ENCODE data around the gene CACNA1B.
"Not testable (repeated sequence)": the region's sequence is repeated elsewhere in the genome, so short reads cannot be mapped to it uniquely, and the experiment has no call there.

Gene CACNA1B

DNA sequence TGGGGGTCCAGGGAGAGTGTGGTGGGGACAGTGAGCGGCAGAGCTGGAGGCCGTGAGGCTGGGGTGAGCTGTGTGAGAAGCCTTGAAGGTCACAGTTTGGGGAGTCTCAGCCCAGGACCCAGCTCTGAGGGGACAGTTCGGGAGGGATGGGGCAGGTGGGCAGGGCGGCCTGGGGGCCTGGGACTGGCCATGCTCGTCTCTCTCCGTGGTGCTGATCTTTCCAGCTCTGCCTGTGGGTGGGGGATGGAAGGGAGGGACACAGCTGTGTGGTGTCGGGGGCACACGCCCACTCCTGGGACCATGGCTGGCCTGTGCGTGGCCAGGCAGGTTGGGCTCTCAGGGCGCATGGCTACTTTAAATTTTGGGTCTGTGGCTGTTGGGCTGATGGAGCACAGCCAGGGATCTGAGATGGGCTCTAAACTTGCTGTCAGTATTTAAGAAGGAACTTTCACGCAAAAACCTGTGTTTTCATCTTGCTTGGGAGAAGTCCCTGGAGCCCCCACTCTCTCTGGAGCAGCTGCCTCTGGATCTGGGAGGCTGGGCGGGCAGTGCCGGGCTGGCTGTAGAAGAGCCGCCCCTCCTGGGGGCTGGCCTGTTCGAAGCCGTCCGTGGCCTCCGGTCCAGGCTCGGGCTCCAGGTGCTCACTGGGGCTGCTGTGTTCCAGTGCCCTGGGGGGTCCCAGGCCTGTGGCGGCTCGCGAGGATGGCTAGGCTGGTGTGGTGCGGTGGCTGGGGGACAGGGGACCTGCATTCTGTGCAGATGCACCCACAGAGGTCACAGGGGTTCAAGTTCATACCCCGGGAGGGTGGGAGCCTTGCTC is 13.4 kb downstream of the CACNA1B start:
- not testable (repeated sequence) for DNase-seq

DNA sequence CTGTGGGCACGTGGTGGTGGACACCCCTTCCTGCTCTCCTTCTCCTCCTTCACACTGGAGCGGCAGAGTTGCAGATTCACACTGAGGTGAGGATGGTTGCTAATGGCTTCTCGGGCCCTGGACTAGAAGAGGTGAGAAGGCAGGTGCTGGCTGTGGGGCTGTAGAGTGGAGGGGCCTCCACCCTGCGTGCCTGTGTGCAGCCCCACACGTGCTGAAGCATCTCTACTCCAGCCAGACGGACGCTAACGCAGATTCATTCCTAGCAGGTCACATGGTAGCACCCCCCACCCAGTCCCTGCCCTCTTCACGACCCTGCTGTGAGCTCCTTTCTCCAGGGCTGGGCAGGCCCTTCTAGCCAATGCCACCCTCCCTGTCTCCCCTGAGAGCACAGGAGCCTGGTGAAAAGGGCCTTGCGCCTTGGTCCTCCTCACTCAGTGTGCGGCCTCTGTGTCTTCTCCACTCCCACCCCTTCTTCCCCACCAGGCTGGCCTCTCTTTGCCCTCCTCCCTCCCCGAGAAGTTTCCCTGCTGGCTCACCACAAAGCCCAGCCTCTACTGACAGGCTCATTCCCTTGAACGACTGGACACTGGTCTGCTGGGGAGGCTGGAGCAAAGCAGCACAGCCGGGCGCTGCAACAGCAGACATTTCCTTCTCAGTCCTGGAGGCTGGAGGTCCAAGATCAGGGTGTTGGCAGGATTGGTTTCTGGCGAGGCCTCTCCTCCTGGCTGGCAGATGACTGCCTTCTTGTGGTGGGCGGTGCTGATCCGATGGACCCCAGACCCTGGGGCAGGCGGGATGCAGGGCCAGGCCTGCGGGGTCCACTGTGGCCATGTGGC is 14.2 kb downstream of the CACNA1B start:
- no peak for DNase-seq

DNA sequence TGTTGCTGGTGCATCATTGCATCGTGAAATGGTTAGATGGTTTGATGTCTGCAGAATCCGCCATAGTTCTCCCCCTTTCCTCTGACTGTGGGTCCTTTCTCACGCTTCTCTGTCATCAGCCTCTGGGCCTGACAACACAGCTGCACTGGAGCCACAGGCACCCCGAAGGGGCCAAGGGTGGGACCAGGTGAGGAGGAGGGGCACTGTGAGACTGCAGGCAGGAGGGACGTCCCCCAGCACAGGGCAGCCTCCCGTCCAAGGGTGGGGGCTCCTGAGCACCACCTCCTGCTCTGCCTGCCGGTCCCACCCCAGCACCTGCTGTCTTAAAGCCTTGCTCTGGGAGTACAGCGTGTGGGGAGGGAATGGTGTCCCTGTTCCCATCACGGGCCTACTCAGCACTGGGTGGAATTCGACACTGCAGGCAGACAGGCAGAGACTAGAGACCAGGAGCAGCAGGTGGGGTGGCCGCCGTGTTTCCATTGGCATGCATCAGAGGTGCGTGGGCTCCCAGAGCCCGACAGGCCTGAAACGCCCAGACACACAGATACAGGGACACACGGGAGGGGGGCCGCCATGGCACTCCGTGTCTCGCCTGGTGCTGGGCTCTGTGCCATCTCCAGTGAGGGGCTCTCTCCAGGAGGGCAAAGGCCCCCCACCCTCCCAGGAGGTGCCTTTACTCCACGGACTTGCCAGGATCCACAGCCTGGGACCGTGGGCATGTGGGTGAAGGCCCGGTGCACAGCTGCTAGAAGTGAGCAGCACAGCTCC is 15.0 kb downstream of the CACNA1B start:
- DNase-seq = no peak

DNA sequence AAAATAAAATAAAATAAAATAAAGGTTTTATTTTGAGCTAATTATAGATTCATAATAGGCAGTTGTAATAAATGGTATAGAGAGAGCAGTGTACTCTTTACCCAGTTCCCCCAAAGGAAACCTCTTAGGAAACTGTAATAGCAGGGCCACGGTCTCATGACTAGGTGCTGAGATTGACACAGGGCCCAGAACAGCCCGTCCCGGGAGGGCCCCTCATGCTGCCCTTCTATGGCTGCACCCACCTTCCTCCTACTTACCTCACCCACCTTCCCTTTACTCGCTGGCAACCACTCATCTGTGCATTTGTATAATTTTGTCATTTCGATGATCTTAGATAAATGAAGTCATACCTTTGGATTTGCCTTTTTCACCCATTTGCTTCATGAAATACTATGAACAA is 16.1 kb downstream of the CACNA1B start:
- DNase-seq = no peak

DNA sequence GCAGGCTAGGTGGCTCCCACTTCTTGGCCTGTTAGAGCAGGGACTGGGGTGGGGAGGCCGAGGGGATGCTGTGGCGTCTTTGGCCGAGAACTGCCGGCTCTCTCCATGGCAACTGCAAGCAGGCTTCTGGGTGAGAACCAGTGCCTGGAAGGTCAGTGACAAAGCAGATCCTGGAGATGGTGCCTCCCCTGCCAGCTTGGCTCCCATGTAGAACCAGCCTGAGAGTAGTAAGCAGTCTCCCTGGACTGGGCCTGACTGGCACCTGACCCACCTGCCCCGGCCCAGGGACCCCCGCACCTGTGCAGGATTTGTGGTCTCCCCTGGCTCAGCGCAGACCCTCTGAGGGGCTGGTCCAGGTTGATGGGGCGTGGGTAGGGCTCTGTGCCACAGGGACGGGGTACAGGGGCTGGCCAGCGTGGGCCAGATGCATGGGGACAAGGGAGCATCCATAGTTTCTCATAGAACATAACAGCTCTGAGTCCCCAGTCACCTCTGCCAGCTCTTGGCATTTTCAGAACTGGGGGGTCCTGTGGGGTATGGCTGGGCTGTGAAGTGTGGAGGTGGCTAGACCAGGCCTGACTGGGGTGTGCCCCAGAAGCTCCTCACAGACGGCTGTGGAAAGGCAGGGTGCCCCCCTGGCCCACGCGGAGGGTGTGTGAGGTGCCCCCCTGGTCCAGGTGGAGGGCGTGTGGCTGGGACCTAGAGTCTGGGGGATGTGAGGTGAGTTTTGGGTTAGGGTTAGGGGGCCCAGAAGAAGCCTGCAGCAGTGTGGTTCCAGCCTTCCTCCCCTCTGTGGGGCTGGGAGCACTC is 22.2 kb downstream of the CACNA1B start:
- DNase-seq = no peak

DNA sequence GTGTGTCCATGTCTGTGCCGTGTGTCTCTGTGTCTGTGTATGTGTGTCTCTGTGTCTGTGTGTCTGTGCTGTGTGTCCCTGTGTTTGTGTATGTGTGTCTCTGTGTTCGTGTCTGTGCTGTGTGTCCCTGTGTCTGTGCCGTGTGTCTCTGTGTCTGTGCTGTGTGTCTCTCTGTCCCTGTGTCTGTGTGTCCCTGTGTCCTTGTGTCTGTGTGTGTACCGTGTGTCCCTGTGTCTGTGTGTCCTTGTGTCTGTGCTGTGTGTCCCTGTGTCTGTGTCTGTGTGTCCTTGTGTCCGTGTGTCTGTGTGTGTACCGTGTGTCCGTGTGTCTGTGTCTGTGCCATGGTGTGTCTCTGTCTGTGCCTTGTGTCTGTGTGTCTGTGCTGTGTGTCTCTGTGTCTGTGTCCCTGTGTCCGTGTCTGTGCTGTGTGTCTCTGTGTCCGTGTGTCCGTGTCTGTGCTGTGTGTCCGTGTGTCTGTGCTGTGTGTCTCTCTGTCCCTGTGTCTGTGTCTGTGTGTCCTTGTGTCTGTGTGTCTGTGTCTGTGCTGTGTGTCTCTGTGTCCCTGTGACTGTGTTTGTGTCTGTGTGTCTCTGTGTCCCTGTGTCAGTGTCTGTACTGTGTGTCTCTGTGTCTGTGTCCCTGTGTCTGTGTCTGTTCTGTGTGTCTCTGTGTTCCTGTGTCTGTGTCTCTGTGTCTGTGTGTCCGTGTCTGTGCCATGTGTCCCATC is 23.2 kb downstream of the CACNA1B start:
- DNase-seq = no peak

DNA sequence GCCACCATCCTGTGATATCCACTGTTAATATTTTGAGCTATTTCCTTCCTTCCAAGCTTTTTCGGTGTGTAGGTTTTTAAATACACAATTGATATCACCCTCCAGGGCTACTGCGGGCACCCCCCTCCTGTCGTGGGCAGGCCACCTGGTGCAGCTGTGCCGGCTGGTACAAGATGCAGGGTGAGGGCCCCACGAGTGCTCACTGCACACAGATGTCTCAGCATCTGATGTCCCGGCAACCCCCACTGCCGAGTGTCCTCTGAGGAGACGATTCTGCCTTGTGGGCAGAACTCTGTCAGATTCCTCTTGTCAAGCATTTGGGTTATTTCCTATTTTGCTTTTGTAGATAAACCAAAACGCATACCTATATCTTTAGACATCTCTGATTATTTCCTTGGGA is 25.1 kb downstream of the CACNA1B start:
- no peak for DNase-seq

DNA sequence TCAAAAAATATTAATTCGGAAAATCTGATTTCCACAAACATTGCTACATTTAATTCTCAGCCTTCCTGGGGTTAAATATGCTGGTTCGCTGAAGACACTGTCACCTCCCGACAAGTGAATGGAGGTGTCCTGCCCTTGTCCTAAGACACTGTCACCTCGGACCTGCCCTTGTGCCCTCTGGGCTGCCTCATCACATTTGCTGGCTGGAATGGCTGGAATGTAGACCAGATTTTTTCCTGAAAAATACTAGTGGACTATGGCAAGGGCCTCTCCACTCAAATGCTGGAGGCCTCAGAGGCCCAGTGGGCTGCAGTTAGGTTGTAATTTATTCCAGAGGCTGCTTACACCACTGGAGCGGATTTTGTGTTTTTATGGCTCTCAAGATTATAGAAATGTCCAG is 28.2 kb downstream of the CACNA1B start:
- DNase-seq = no peak

DNA sequence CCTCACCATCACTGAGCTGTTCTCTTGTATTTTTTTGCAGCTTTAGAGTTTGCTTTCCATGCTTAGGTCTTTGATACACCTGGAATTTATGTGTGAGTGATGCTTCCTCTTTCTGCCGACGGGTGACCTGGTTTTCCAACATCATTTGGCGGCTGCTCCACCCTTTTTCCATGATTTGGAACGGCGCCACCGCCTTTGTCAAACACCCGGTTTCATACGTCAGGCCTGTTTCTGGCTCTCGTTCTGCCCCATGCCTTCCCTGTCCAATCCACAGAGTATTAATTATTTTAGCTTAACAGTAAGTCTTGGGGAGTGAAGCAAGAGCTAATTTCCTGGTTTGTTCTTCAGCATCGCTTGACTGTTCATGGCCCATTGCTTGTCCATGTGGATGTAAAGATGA is 30.2 kb downstream of the CACNA1B start:
- no peak for DNase-seq

DNA sequence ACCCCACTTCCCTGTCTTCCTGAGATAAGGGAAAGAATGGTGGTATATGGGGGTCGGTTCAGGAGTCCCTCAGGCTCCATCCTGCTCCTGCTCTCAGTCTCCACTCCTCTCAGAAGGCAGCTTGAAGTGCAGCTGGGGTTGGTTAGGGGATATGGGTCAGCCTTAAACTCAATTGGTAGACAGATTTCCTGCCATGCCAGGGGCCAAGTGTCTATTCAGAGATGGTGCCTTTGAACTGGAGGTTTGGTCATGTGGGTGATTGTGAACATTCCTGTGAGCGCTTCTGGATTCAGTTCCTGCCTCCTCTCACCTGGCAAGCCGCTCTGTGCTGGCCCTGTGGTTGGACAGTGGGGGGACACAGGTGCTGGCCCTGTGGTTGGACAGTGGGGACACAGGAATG is 35.1 kb downstream of the CACNA1B start:
- DNase-seq = no peak

DNA sequence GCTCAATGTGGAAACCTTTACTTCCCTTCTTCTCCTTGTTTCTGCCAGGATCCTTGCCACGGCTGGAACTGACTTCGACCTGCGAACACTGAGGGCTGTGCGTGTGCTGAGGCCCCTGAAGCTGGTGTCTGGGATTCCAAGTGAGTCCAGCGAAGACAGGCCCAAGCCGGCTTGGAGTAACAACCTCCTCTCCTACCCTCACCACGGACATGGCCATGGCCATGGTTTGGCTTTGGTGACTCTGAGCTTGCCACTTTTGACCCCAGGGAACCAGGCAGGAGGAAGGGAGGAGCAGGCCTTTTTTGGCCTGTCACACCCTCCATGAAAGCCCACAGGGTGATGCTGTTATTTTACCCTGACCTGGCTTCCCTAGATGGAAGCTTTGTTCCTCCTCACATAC is 35.5 kb downstream of the CACNA1B start:
- no peak for DNase-seq

DNA sequence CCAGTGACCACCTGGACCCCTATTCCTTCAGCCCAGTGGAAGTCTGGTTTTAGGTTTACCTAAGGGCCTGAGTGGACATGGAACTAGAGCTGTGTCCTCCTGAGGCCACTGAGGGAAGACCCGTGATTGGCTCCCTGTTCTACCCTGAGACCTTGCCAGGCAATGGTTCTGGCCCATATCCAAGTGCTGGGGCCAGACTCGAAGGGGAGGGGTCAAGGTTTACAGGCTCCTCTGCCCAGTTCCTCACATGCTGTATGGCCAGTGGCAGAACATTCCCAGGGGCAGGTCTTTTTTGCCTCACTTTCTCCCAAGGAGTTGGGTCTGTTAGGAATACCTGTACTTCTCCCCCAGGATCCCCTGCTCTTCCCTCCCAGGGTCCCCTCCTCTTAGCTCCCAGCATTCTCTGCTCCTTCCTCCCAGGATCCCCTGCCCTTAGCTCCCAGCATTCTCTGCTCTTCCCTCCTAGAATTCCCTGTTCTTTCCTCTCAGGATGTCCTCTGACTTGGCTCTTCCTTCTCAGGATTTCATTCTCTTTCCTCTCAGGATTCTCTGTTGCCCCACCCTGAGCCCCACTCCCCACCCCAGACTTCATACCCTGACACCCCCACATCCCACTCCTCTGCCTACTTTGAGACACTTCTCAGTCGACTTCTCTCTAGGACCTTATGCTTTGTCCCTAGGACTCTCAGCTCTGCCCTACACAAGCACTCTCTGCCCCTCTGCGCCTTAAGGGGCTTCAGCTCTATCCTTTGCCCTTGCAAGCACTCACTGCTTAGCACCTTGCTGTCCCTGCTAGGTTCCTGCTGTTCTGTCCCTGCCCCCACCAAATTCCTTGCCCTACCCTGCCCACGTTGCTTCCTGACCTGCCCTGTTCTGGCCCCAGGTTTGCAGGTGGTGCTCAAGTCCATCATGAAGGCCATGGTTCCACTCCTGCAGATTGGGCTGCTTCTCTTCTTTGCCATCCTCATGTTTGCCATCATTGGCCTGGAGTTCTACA is 36.5 kb downstream of the CACNA1B start:
- DNase-seq = no peak

DNA sequence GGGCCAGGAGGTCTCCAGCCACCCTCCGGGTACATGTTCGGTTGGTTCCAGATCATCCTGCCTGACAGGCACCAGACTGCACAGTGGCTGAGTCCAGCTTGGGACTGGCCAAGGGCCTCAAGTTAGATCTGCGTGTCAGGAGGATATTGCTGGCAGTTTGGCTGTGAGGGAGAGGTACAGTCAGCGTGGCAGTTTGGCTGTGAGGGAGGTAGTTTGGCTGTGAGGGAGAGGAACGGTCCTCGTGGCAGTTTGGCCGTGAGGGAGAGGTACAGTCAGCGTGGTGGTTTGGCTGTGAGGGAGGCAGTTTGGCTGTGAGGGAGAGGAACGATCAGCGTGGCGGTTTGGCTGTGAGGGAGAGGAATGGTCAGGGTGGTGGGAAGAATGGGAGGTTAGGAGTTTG is 39.0 kb downstream of the CACNA1B start:
- DNase-seq = no peak

DNA sequence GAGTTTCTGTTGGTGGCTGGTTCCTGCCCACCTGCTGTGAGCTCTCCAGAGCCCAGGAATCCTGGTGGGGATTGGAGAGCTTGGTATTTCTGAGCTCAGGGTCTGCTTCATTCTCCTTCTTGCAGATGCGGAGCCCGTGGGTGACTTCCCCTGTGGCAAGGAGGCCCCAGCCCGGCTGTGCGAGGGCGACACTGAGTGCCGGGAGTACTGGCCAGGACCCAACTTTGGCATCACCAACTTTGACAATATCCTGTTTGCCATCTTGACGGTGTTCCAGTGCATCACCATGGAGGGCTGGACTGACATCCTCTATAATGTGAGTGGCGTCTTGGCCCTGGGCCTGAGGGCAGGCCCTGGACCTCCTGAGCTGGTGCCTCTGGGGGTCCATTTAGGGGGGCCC is 39.5 kb downstream of the CACNA1B start:
- no peak for DNase-seq

DNA sequence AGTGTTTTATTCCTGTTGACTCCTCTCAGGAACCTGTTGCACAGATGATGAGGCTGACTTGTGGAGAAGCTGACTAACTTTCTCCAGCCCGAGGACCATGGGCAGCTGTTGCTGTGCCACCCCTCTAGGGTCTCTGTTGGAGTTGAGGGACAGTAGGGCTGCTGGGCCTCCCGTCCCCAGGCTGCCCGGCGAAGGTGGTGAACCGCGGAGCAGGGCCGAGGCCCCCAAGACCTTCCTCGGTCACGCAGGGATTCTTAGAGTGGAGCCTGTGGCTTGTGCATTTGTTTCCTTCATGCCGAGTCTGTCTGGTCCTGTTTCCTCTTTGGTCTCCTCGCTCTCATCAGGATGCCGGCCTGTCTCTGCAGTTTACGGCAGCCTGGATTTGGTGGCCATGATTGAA is 40.2 kb downstream of the CACNA1B start:
- DNase-seq = no peak

DNA sequence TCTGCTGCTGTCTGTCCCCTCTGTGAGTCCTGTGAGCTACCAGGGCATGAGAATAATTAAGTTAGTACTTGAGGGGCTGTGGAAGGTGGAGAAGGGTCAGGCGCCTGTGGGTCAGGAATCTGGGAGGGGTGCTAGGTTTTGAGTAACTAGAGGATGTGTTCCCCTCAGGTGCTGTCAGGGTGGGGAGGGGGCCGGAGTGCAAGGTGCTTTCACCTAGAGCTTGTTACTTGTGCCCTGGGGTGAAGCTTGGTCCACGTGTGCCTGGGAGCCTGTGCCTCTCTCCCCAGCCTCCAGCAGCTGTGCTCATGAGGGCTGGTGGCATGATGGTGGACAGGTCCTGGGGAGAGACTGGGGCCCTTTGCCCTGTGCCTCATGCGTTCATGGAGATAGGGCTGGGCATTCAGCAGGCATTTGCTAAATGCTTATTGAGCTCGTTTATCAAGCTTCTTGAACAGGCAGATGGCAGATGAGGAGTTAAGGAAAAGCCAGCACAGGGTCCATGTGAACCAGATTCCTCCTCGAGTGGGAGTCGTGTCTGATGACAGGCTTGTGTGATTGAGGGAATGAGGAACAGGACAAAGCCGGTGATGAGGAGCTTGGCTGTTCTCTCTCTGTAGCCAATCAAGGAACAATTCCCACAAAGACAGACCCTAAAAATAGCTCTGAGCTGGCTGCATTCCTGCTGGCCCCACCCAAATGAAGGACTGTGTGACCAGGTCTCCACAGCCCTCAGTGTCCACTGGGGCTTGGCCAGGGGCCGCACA is 40.9 kb downstream of the CACNA1B start:
- no peak for DNase-seq

DNA sequence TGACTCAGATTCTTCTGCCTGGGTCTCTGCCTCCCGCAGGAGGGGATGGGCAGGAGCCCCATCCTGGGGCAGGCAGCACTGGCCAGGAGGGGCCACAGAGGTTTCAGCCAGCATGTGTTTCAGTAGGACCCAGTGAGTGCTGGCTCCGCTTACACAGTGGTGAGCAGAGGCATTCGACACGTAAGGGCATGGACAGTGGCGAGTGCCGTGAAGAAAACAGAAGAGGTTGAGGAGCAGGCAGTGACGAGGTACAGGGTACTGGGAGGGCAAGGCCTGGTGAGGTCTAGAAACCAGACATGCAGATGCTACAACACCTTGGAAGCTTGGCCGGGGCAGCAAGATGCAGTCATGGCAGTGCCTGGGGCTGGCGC is 41.5 kb downstream of the CACNA1B start:
- no peak for DNase-seq

DNA sequence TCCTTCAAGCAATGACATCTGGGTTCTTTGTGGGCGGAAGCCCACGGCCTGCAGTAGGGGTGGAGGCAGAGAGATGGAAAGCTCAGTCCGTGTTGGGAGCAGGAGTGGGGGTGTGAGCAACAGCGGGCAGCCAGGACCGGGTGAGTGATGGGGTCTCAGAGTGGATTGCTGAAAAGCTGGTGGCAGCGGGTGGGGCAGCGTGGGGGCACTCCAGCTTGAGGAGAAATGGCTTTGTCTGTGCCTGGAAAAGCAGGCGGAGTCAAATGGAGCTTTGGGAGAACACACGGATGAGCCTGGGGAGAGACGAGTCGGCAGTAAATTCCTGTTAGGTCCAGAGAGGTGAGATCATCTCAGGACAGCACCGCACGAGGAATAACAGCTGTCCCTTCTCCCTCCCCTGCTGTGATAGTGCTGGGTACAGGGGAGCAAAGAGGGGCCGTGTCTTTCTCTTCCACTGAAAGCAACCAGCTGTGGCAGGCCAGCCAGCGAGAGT is 42.1 kb downstream of the CACNA1B start:
- DNase-seq = no peak

DNA sequence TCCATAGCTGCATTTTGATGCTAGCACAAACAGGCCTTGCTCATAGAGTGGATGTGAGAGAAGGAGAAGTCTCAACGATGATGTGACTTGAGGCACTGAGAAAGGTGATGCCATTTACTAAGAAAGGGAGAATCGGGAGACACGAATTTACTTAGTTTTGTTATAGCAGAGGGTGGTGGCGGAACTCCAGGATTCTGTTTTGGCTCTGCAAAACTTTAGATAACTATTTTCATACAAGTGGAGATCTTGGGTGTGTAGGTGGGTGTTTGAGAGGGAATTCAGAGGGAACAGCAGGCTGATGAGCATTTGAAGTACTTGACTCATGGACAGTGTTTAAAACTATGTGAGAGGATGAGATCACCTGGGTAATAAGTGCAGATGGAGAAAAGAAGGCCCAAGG is 43.2 kb downstream of the CACNA1B start:
- DNase-seq = no peak

DNA sequence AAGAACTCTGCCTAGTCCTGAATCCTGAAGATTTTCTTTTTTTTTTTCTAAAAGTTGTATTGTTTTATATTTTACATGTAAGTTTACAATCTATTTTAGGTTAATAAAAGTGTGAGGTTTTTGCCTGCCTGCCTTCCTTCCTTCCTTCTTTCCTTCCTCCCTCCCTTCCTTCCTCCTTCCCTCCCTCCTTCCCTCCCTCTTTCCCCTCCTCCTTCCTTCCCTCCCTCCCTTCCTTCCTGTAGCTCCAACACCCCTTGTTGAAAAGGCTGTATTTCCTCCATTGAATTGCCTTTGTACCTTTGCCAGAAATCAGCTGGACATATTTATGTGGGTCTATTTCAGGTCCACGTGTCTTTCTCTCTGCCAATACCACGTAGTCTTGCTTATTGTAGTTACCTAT is 46.6 kb downstream of the CACNA1B start:
- no peak for DNase-seq

Data from NCI-H446 treated with DMSO at 0.1 percent for 48 hours (cell line).